ENCODE data around the gene COQ5. TPM values are rescaled to one million over a fixed set of nuclear protein-coding genes. Genes with fewer than 3 reads are reported as not detected.

Gene COQ5
- total and polyA plus RNA-seq, 2 of the 4 experiments (the other 2 are of a cell fraction), result 21.6 to 25.1 TPM

GRCh38 chr12:120529641-120530417 is 871 bp upstream of the COQ5 start:
- dilution Hi-C loops (cut with HindIII; ENCODE audit: low sequenced_read_pairs, unreplicated experiment), result no loop called here

More at GRCh38 chr12:120529641-120530417, 871 bp upstream of the COQ5 start:
- no TSS peak for BruUV-seq (replicated peaks)
- H3K36me3 ChIP-seq (ENCODE audit: control insufficient read depth, insufficient read depth, low read length), result no peaks in the 10 kb centered on the region; the same call in 1 of the 2 replicates
- H2BK120ac ChIP-seq (ENCODE audit: low read depth, low read length), result peak overlapping the region; percentile 49
- H3K4me3 ChIP-seq (ENCODE audit: insufficient read depth, low read depth, low read length), result peak overlapping the region; percentile 86; the same call in 1 of the 2 replicates
- ATAC-seq (ENCODE audit: low read depth), result peak; percentile 1; the same call in 1 of the 2 replicates
- WGBS, 2 experiments (ENCODE audit: extremely low coverage in 2 of 2, insufficient read length in 1 of 2), result 100% methylated on average over 1 of the region's 19 CpGs; no CpG with 5 or more reads in 1 of the 2 experiments
- peak overlapping the region; percentile 69 for H2BK5ac ChIP-seq (ENCODE audit: low read depth, low read length, poor library complexity, severe bottlenecking)
- peak overlapping the region; percentile 65; the same call in 1 of the 2 replicates for H4K91ac ChIP-seq (ENCODE audit: insufficient read depth, low read depth, low read length)
- H4K20me1 ChIP-seq (ENCODE audit: insufficient read depth, low read length), result peaks cover 2% of the 10 kb centered on the region
- no peak overlapping the region; the same call in 2 of the 3 replicates for H2BK15ac ChIP-seq (ENCODE audit: low read depth, low read length)
- TF ChIP-seq SMC3 (IDR thresholded peaks at IDR 0.05; ENCODE audit: low read depth, low read length), result no peak
- TF ChIP-seq MAZ (IDR thresholded peaks at IDR 0.05; ENCODE audit: borderline replicate concordance, low read depth, low read length), result no peak
- TF ChIP-seq MXI1 (IDR thresholded peaks at IDR 0.05; ENCODE audit: borderline replicate concordance, low read depth, low read length), result no peak
- TF ChIP-seq NFE2L2 (IDR thresholded peaks at IDR 0.05; ENCODE audit: low read depth, low read length), result no peak
- TF ChIP-seq MAFK (IDR thresholded peaks at IDR 0.05; ENCODE audit: low read depth, low read length), result no peak
- TF ChIP-seq USF2 (IDR thresholded peaks at IDR 0.05; ENCODE audit: low read depth, low read length), result no peak
- no peak for TF ChIP-seq FOS (IDR thresholded peaks at IDR 0.05; ENCODE audit: low read depth, low read length)
- no peak for TF ChIP-seq CHD1 (IDR thresholded peaks at IDR 0.05; ENCODE audit: low read depth, low read length)
- no peak for TF ChIP-seq RAD21 (IDR thresholded peaks at IDR 0.05; ENCODE audit: low read length)
- TF ChIP-seq POLR2A (IDR thresholded peaks at IDR 0.05; ENCODE audit: low read depth, low read length), result no peak
- no peak for TF ChIP-seq BHLHE40 (IDR thresholded peaks at IDR 0.05; ENCODE audit: low read depth, low read length)
- TF ChIP-seq CEBPB (IDR thresholded peaks at IDR 0.05; ENCODE audit: low read depth, low read length), result no peak
- H3K4me2 ChIP-seq (ENCODE audit: low read depth, low read length), result peak overlapping the region; percentile 80
- peak; percentile 33 for DNase-seq
- H2AK9ac ChIP-seq (replicated peaks; ENCODE audit: low read depth, low read length, poor library complexity), result no peak overlapping the region
- H3K27ac ChIP-seq (ENCODE audit: insufficient read depth, low read length), result peak overlapping the region; percentile 79; the same call in 1 of the 2 replicates
- H3K9me3 ChIP-seq (ENCODE audit: control insufficient read depth, insufficient read depth, low read length), result no peaks in the 10 kb centered on the region
- peak overlapping the region; percentile 72; the same call in 1 of the 2 replicates for H3K18ac ChIP-seq (ENCODE audit: low read depth, low read length)
- POLR2A ChIA-PET (ENCODE audit: unreplicated experiment), result interaction anchor here (0.7 kb wide), 1 partner anchor 238 kb away, joined by 6 read pairs; the partner anchor contains the start of gene RNU4-2
- 0 out of 2 replicates have a peak overlapping the region, but pooled peaks have one; percentile 16 for H2AK5ac ChIP-seq (ENCODE audit: low read depth, low read length)
- no peak overlapping the region; the same call in 1 of the 2 replicates for H2BK20ac ChIP-seq (ENCODE audit: low read depth, low read length)
- peak overlapping the region; percentile 64; the same call in 1 of the 2 replicates for H3K9ac ChIP-seq (ENCODE audit: low read depth, low read length)
- H2AFZ ChIP-seq (replicated peaks; ENCODE audit: low read length, poor library complexity), result peak overlapping the region; percentile 83
- intact Hi-C loops (cut with micrococcal nuclease), result loop anchor here (2.0 kb wide), 1 partner anchor 33 kb away; the partner anchor contains the start of gene DYNLL1
- in situ Hi-C loops (cut with MboI; ENCODE audit: low sequenced_read_pairs), result no loop called here
- H3K56ac ChIP-seq (ENCODE audit: extremely low read depth, insufficient read depth, low read length), result no peak overlapping the region; the same call in 1 of the 2 replicates
- no peaks in the 10 kb centered on the region for H3K9me1 ChIP-seq (ENCODE audit: insufficient read depth, low read length)
- H3K4me1 ChIP-seq (ENCODE audit: control insufficient read depth, insufficient read depth, low read length), result peaks cover 2% of the 10 kb centered on the region; the same call in 1 of the 2 replicates
- H3K14ac ChIP-seq (replicated peaks; ENCODE audit: low read depth, low read length), result no peak overlapping the region; the same call in 1 of the 2 replicates
- H4K8ac ChIP-seq (ENCODE audit: low read depth in 2 of 2, low read length in 2 of 2), result peak overlapping the region; percentile 89 to 98
- H3K23ac ChIP-seq (ENCODE audit: low read depth, low read length), result peak overlapping the region; percentile 75
- peak overlapping the region; percentile 88 for H4K5ac ChIP-seq (ENCODE audit: low read depth, low read length)
- CTCF ChIA-PET, result no interaction called here
- no peaks in the 10 kb centered on the region for H3K27me3 ChIP-seq (ENCODE audit: control insufficient read depth, insufficient read depth, low read length)
- peaks cover 5 to 25% of the 10 kb centered on the region in 2 experiments; a peak in 3 of 4 replicates for H3K79me1 ChIP-seq (ENCODE audit: low read depth in 1 of 2, low read length in 2 of 2)
- peak overlapping the region; percentile 64 for H3K4ac ChIP-seq (ENCODE audit: low read depth, low read length)
